Psoas muscle (tissue), 8 donors: ENCODE results near the gene ADSS1. TPM values are rescaled to one million over a fixed set of nuclear protein-coding genes. Genes with fewer than 3 reads are reported as not detected.

Experiments used
- ATAC-seq, 4 donors: fragments of 200-7000 bp; cut with Tn5 transposase; one replicate each; pipeline ENCODE4 v1.9.1; 2020; ENCODE audit warnings: moderate library complexity in 3 of 4, mild to moderate bottlenecking in 2 of 4
- DNase-seq, 2 donors: peaks; one replicate each; pipeline ENCODE4 v3.0.0-alpha.2; 2020
- H3K27ac ChIP-seq: fragments of 200-600 bp; one replicate; pipeline ENCODE4 v1.8.0; 2022
- H3K27me3 ChIP-seq, 3 donors: fragments of 200-600 bp in 1 of 3; one replicate each; pipeline versions ENCODE4 v1.6.1 to v1.8.0; 2013 to 2022; ENCODE audit warnings: low read length in 2 of 3, mild to moderate bottlenecking in 2 of 3, moderate library complexity in 1 of 3; ENCODE audit not compliant: insufficient read depth in 3 of 3
- H3K36me3 ChIP-seq, 2 donors: fragments of 200-600 bp in 1 of 2; one replicate each; pipeline versions ENCODE4 v1.6.1 to v1.8.0; 2013 to 2022; ENCODE audit warnings: low read depth in 1 of 2, mild to moderate bottlenecking in 1 of 2, moderate library complexity in 1 of 2; ENCODE audit not compliant: insufficient read depth in 1 of 2
- H3K4me1 ChIP-seq: fragments of 200-600 bp; one replicate; pipeline ENCODE4 v1.8.0; 2022
- H3K4me3 ChIP-seq: fragments of 200-600 bp; one replicate; pipeline ENCODE4 v1.8.0; 2022; ENCODE audit warnings: mild to moderate bottlenecking
- H3K9me3 ChIP-seq: fragments of 200-600 bp; one replicate; pipeline ENCODE4 v1.8.0; 2022
- CTCF ChIP-seq: fragments of 200-600 bp; IDR thresholded peaks from one replicate; pipeline ENCODE4 v1.8.0; 2022; ENCODE audit warnings: antibody characterized with exemption
- WGBS, 3 donors: extraction: QIAGEN DNeasy Blood & Tissue Kit; methylation state at CpG; one replicate each; pipeline versions ENCODE4 v1.1.6 to v1.1.7; 2013; 5-methylcytosine and 5-hydroxymethylcytosine counted together
- intact Hi-C, 2 donors: fragments of 100-400 bp; cut with DNase I; formaldehyde crosslinking; loops; one replicate each; pipeline versions ENCODE4 v1.11.0 to v1.14.2; 2022
- polyA plus RNA-seq, 3 donors: library from polyadenylated mRNA; stranded (reverse); fragments of 200-250 nt; gene quantifications; one replicate each; pipeline ENCODE4 v1.2.3, GENCODE V29; 2013
- total RNA-seq, 4 donors: library from RNA; stranded (reverse); fragmentation: NEBNext Ultra II Directional in 2 of 4; extraction: Animal tissue kit (Norgen Biotek cat#: 25700) in 2 of 4; gene quantifications; one replicate each; pipeline versions ENCODE4 v1.2.1 to v1.2.4, GENCODE V29; 2021 to 2023
- donor health status: healthy with polysubstance abuse.
- donor health status: DM: no; HTN: no; CAD: no; lungs with moderate emphysema.
- donor health status: Bipolar disorder and iron deficiency.
- donor health status: healthy.
- donor health status: DM: yes; HTN: yes; CAD: no.
- donor health status: DM: no; HTN: no; CAD: no.
- donor health status: DM: no; HTN: no; CAD: no.
- donor health status: DM: yes; HTN: yes; CAD: no.

Gene ADSS1
- total and polyA plus RNA-seq, 7 donors, result 187 to 394 (median 300) TPM

GRCh38 chr14:104774453-104775072 lies 50.5 kb downstream of the ADSS1 start:
- H3K27ac ChIP-seq, result no peak overlapping the region
- H3K36me3 ChIP-seq, result peaks cover 5 to 54% of the 10 kb centered on the region in 2 donors
- 85 to 90% (median 88%) methylated on average over 18 to 20 of the region's 20 CpGs for whole genome bisulfite sequencing, 3 donors
- no peak overlapping the region for H3K4me3 ChIP-seq
- no peak for ATAC-seq
- no peak for TF ChIP-seq CTCF
- H3K4me1 ChIP-seq, result no peaks in the 10 kb centered on the region
- no peaks in the 10 kb centered on the region for H3K27me3 ChIP-seq
- no peaks in the 10 kb centered on the region for H3K9me3 ChIP-seq
- no peak for DNase-seq
- intact Hi-C loops, result no loop called here

GRCh38 chr14:104775073-104775489 lies 51.1 kb downstream of the ADSS1 start:
- Histone ChIP-seq H3K4me3 (no peak overlapping the region), H3K36me3 (peaks cover 5 to 49% of the 10 kb centered on the region in 2 donors), H3K9me3 (no peaks in the 10 kb centered on the region), H3K27ac (no peak overlapping the region), H3K4me1 (no peaks in the 10 kb centered on the region), H3K27me3 (no peaks in the 10 kb centered on the region)
- 82 to 95% (median 87%) methylated on average over 13 of the region's 13 CpGs for WGBS, 3 donors
- DNase-seq, result no peak
- TF ChIP-seq CTCF, result no peak
- intact Hi-C loops, result no loop called here
- ATAC-seq, result no peak

GRCh38 chr14:104776481-104776880 lies 52.5 kb downstream of the ADSS1 start:
- no peaks in the 10 kb centered on the region for H3K9me3 ChIP-seq
- H3K27ac ChIP-seq, result no peak overlapping the region
- DNase-seq (no peak), ATAC-seq (no peak)
- H3K36me3 ChIP-seq, result peaks cover 5 to 44% of the 10 kb centered on the region in 2 donors
- intact Hi-C loops, result no loop called here
- H3K4me1 ChIP-seq, result no peaks in the 10 kb centered on the region
- WGBS, 3 donors, result 98 to 99% (median 98%) methylated on average over 15 of the region's 15 CpGs
- no peak overlapping the region for H3K4me3 ChIP-seq
- no peak for TF ChIP-seq CTCF
- H3K27me3 ChIP-seq, result no peaks in the 10 kb centered on the region

GRCh38 chr14:104776961-104777807 lies 53.2 kb downstream of the ADSS1 start:
- no peak for TF ChIP-seq CTCF
- Histone ChIP-seq H3K4me3 (no peak overlapping the region), H3K27me3 (no peaks in the 10 kb centered on the region), H3K27ac (no peak overlapping the region), H3K9me3 (no peaks in the 10 kb centered on the region), H3K36me3 (peaks cover 5 to 37% of the 10 kb centered on the region in 2 donors), H3K4me1 (no peaks in the 10 kb centered on the region)
- 85 to 89% (median 87%) methylated on average over 15 to 16 of the region's 16 CpGs for WGBS, 3 donors
- DNase-seq (no peak), ATAC-seq (no peak)
- intact Hi-C loops, result no loop called here
